GM13977 (cell line): Measurements from ENCODE around the gene FAM193A.

Source experiments
- DNase-seq: peaks from one replicate; pipeline ENCODE4 v3.0.0; 2012; ENCODE audit warnings: low spot score
- in situ Hi-C: fragments of 300-500 bp; cut with MboI; formaldehyde crosslinking; loops from one replicate; pipeline ENCODE4 v1.12.0; 2022; ENCODE audit warnings: low sequenced_read_pairs, low pct_unique_long_range_greater_than_20kb, mixed read lengths, inconsistent platforms; ENCODE audit not compliant: unreplicated experiment
- TF ChIP-seq, protein P1 (sequence below): IDR thresholded peaks from 2 replicates; pipeline ENCODE4 v1.5.1; 2012; ENCODE audit warnings: mild to moderate bottlenecking, control low read depth; ENCODE audit not compliant: insufficient read depth; ENCODE audit errors: extremely low read depth, missing control alignments

The FAM193A gene, protein sequence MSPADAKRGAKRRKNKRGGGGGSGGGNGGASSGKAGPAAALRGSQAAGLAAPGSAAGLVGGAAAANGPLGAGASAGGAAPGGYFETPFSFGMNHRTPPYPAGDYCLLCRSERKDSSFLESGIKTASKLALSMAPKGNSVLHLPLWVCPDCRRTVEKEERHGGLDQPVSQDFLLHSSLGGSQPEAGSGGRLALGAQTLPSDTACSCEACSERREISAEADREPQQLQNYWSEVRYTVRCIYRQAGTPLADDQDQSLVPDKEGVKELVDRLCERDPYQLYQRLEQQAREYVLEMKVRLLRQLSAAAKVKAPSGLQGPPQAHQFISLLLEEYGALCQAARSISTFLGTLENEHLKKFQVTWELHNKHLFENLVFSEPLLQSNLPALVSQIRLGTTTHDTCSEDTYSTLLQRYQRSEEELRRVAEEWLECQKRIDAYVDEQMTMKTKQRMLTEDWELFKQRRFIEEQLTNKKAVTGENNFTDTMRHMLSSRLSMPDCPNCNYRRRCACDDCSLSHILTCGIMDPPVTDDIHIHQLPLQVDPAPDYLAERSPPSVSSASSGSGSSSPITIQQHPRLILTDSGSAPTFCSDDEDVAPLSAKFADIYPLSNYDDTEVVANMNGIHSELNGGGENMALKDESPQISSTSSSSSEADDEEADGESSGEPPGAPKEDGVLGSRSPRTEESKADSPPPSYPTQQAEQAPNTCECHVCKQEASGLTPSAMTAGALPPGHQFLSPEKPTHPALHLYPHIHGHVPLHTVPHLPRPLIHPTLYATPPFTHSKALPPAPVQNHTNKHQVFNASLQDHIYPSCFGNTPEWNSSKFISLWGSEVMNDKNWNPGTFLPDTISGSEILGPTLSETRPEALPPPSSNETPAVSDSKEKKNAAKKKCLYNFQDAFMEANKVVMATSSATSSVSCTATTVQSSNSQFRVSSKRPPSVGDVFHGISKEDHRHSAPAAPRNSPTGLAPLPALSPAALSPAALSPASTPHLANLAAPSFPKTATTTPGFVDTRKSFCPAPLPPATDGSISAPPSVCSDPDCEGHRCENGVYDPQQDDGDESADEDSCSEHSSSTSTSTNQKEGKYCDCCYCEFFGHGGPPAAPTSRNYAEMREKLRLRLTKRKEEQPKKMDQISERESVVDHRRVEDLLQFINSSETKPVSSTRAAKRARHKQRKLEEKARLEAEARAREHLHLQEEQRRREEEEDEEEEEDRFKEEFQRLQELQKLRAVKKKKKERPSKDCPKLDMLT (N-terminal part only)

DNA sequence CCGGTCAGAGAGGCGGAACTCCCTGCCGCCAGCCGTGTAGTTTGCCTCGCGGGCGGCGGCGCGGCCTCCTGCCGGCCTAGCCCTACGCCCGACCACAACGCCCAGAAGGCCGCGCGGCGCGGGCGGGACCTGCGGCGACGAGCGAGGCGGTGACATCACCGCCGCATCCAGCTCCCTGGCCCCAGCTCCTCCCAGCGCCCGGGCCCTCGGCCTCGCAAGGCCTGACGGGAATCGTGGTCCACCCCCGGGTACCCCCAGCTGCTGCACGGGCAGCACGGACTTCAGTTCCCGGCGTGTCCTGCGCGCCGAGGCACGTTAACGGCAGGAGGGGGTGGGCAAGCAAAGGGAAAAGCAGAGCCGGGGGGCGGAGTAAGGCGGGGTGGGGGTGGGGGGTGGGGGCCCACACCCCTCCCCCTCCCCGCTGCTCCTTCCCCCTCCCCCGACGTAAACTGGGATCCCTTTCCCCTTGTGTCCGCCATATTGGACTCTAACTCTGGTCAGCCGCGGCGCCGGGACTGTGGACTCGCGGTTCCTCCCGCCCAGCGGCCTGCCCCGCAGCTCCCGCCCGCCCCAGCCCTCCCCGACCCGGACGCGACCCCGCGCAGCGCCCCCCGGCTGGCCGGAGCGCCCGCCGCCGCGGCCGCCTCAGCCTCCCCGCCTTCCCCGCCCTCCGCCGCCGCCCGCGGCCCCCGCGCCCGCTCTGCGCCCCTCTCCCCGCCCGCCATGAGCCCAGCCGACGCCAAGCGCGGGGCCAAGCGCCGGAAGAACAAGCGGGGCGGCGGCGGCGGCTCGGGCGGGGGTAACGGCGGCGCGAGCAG is at the start of gene FAM193A:
TSS of gene FAM193A (plus strand) at position 455 of the 818 bp plus-strand sequence. CDS start at position 724, 269 bp downstream.
- in situ Hi-C loops, result no loop called here
- TF ChIP-seq, protein P1, sequence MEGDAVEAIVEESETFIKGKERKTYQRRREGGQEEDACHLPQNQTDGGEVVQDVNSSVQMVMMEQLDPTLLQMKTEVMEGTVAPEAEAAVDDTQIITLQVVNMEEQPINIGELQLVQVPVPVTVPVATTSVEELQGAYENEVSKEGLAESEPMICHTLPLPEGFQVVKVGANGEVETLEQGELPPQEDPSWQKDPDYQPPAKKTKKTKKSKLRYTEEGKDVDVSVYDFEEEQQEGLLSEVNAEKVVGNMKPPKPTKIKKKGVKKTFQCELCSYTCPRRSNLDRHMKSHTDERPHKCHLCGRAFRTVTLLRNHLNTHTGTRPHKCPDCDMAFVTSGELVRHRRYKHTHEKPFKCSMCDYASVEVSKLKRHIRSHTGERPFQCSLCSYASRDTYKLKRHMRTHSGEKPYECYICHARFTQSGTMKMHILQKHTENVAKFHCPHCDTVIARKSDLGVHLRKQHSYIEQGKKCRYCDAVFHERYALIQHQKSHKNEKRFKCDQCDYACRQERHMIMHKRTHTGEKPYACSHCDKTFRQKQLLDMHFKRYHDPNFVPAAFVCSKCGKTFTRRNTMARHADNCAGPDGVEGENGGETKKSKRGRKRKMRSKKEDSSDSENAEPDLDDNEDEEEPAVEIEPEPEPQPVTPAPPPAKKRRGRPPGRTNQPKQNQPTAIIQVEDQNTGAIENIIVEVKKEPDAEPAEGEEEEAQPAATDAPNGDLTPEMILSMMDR, result no peak

DNA sequence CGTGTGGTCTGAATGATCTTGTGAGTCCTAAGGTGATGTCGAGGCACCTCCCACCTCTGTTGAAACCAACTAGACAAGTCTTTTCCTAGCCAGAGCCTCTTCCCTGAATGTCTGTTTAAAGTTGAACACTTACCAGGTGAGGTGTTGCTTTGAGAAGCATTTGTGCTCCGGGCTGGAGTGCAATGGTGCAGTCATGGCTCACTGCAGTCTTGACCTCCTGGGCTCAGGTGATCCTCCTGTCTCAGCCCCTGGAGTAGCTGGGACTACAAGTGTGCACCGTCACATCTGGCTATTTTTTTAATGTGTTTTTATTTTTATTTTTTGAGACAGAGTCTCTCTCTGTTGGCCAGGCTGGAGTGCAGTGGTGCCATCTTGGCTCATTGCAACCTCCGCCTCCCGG is 49.5 kb upstream of the FAM193A start:
- TF ChIP-seq, protein P1, result no peak
- no peak for DNase-seq
- in situ Hi-C loops, result no loop called here

More for the DNA sequence above, at the start of gene FAM193A:
- peak; percentile 95 for DNase-seq

DNA sequence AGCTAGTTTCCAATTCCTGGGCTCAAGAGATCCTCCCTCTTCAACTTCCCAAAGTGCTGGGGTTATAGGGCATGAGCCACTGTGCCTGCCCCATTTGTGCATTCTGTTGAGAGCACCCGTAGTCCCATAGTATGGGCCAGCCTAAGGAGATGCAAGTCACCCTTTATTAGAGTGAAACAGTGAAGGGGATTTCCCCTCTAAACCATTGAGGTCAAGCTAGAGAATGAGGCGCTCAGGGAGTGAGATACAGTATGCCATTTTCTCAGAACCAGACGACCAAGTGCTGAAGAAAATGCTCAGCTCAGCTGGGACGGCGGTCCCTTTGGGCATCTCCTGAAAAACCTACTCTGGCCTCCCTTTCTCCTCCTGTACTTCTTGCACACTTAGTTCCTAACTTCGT is 48.8 kb upstream of the FAM193A start:
- peak; percentile 69 for DNase-seq
- in situ Hi-C loops, result no loop called here
- TF ChIP-seq, protein P1, result no peak

DNA sequence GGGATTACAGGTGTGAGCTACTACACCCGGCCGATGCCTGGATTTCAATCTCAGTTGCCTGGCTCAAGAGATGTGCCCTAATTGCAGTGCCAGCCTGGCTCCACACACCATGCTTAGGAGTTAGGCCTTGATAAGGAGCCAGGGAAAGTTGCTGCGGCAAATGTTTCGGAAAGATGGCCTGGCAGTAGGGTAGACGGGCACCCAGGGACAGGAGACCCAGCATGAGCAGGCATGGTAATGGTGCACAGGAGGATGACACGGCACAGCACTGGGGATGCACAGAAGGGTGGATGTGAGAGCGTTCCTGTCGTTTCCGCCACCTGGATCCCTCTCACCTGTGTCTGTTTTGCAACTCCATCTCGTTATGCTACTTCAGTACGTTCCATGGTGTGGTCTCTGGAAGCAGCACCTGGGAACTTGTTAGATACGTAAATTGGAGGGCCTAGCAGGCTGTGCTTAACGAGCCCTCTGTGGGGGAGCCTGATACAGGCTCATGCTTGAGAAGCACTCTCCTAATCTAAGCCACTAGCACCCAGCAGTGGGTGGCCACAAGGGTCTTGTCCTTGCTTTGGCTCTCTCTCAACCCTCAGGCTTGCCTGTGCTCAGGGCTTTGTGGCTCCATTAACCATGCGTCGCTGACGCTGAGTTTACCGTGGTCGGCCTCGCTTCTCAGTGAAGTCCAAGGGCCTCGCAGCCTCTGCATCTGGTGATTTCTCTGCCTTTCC is 47.2 kb upstream of the FAM193A start:
- TF ChIP-seq, protein P1, result no peak
- in situ Hi-C loops, result no loop called here
- no peak for DNase-seq

DNA sequence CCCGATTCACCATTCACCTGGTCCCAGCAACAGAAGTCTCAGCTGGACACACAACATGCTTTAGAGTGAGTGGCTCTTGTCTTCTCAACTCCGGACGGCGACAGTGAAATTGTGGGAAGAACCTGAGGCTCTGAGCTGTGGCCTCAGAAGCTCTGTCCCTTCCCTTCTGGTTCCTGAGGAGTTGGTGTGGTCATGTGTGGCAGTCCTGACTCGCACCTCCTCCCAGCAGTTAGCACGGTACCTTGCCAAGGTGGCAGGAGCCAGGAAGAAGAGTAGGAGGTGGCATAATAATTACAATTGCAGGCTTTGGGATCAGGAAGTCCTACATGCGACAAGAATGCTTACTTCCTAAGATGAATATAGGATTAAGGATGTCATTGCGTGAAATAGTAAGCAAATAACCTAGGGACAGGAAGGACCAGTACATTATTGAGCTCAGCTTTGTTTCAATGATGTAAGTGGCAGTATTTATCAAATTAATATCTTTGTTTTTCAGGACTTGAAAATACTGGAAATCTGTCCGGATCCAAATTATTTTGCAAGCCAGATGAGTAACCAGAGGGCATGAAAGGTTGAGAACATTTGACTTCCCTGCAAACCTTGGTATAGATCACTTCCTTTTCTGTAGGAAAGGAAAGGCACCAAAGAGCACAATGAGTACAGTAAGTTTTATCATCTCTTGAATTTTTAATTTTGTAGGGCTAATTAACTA is 46.5 kb upstream of the FAM193A start:
- TF ChIP-seq, protein P1, result no peak
- in situ Hi-C loops, result no loop called here
- DNase-seq, result no peak
